Pons (tissue), 1 donor: ENCODE results near the gene PPP2R5A.
"Not testable (repeated sequence)": the region's sequence is repeated elsewhere in the genome, so short reads cannot be mapped to it uniquely, and the experiment has no call there.

Source experiments
- DNase-seq: peaks from one replicate; pipeline ENCODE4 v3.0.0-alpha.2; 2016; ENCODE audit warnings: low spot score

The PPP2R5A gene

GRCh38 chr1:212267460-212267859 is 17.8 kb upstream of the PPP2R5A start:
- DNase-seq = no peak

GRCh38 chr1:212269306-212269705 is 15.9 kb upstream of the PPP2R5A start:
- DNase-seq = no peak

GRCh38 chr1:212270564-212270963 is 14.6 kb upstream of the PPP2R5A start:
- no peak for DNase-seq

GRCh38 chr1:212271234-212271633 is 14.0 kb upstream of the PPP2R5A start:
- DNase-seq = no peak

GRCh38 chr1:212271823-212272485 is 13.3 kb upstream of the PPP2R5A start:
- DNase-seq = no peak

GRCh38 chr1:212281590-212281989 is 3.6 kb upstream of the PPP2R5A start:
- DNase-seq = no peak

- no peak for DNase-seq
These were observed 1.5 kb upstream of the PPP2R5A start for GRCh38 chr1:212283741-212284140.

- DNase-seq = peak; percentile 37
These were observed 872 bp upstream of the PPP2R5A start for GRCh38 chr1:212284332-212284743.

- DNase-seq = no peak
These were observed 710 bp downstream of the PPP2R5A start for GRCh38 chr1:212285685-212286555.

GRCh38 chr1:212286556-212287131 is 1.4 kb downstream of the PPP2R5A start:
- DNase-seq = peak; percentile 63

- DNase-seq = peak; percentile 59
These were observed 2.2 kb downstream of the PPP2R5A start for GRCh38 chr1:212287261-212287895.

- DNase-seq = not testable (repeated sequence)
These were observed 2.8 kb downstream of the PPP2R5A start for GRCh38 chr1:212287995-212288394.

- DNase-seq = no peak
These were observed 3.4 kb downstream of the PPP2R5A start for GRCh38 chr1:212288615-212289014.

- DNase-seq = no peak
These were observed 4.3 kb downstream of the PPP2R5A start for GRCh38 chr1:212289262-212290077.

- no peak for DNase-seq
These were observed 5.4 kb downstream of the PPP2R5A start for GRCh38 chr1:212290608-212291007.

- peak; percentile 72 for DNase-seq
These were observed 6.4 kb downstream of the PPP2R5A start for GRCh38 chr1:212291505-212292134.

- no peak for DNase-seq
These were observed 7.3 kb downstream of the PPP2R5A start for GRCh38 chr1:212292250-212293105.

GRCh38 chr1:212293579-212293978 is 8.4 kb downstream of the PPP2R5A start:
- no peak for DNase-seq

GRCh38 chr1:212294983-212295382 is 9.8 kb downstream of the PPP2R5A start:
- no peak for DNase-seq

GRCh38 chr1:212295579-212295978 is 10.4 kb downstream of the PPP2R5A start:
- no peak for DNase-seq
